Stimulated activated CD8-positive, alpha-beta memory T cell treated with anti-CD3 and anti-CD28 coated beads, Interleukin-7, amount 100 ng/mL, for 1 hour (primary cell): Measurements from ENCODE around the gene CAV1.
"Not testable (repeated sequence)": the region's sequence is repeated elsewhere in the genome, so short reads cannot be mapped to it uniquely, and the experiment has no call there.

Experiments used
- DNase-seq, 2 donors: peaks; one replicate each; pipeline ENCODE4 v3.0.0-alpha.2; 2020; ENCODE audit warnings: low read depth in 2 of 2

CAV1 gene

GRCh38 chr7:116582164-116582732 is 57.4 kb downstream of the CAV1 start:
- no peak for DNase-seq

GRCh38 chr7:116582806-116583444 is 58.1 kb downstream of the CAV1 start:
- DNase-seq: no peak

GRCh38 chr7:116583653-116584052 is 58.8 kb downstream of the CAV1 start:
- DNase-seq: no peak

- DNase-seq: no peak
Observed at GRCh38 chr7:116584721-116585120, 59.9 kb downstream of the CAV1 start.

GRCh38 chr7:116585392-116585791 is 60.6 kb downstream of the CAV1 start:
- no peak for DNase-seq

- DNase-seq: no peak
Observed at GRCh38 chr7:116585967-116586366, 61.1 kb downstream of the CAV1 start.

GRCh38 chr7:116587200-116587599 is 62.4 kb downstream of the CAV1 start:
- DNase-seq: not testable (repeated sequence)

GRCh38 chr7:116588225-116588624 is 63.4 kb downstream of the CAV1 start:
- no peak for DNase-seq

GRCh38 chr7:116588641-116589594 is 64.1 kb downstream of the CAV1 start:
- DNase-seq: no peak

GRCh38 chr7:116591202-116592040 is 66.6 kb downstream of the CAV1 start:
- DNase-seq: no peak

GRCh38 chr7:116592041-116592355 is 67.2 kb downstream of the CAV1 start:
- DNase-seq: no peak

- no peak for DNase-seq
Observed at GRCh38 chr7:116592445-116592844, 67.6 kb downstream of the CAV1 start.

GRCh38 chr7:116593359-116594075 is 68.7 kb downstream of the CAV1 start:
- no peak for DNase-seq

GRCh38 chr7:116595063-116595462 is 70.2 kb downstream of the CAV1 start:
- no peak for DNase-seq

GRCh38 chr7:116597384-116597783 is 72.5 kb downstream of the CAV1 start:
- no peak for DNase-seq

GRCh38 chr7:116598278-116598677 is 73.4 kb downstream of the CAV1 start:
- DNase-seq: no peak

GRCh38 chr7:116598861-116599260 is 74.0 kb downstream of the CAV1 start:
- DNase-seq: no peak

GRCh38 chr7:116601426-116601825 is 76.6 kb downstream of the CAV1 start:
- DNase-seq: no peak

- no peak for DNase-seq
Observed at GRCh38 chr7:116607299-116607698, 82.5 kb downstream of the CAV1 start.

- DNase-seq: no peak
Observed at GRCh38 chr7:116610210-116610609, 85.4 kb downstream of the CAV1 start.

GRCh38 chr7:116610721-116611120 is 85.9 kb downstream of the CAV1 start:
- DNase-seq: no peak
